SK-N-SH (cell line): ENCODE measurements around the gene ATG7.

Experiments
- EP300 ChIP-seq, 2 experiments: IDR thresholded peaks; 2 replicates each; pipeline versions ENCODE4 v1.4.0 to v1.6.1; 2012; ENCODE audit warnings: borderline replicate concordance in 1 of 2, low read depth in 1 of 2, low read length in 1 of 2
- NFIC ChIP-seq: IDR thresholded peaks from 2 replicates; pipeline ENCODE4 v1.4.0; 2012; ENCODE audit warnings: borderline replicate concordance
- NRF1 ChIP-seq: IDR thresholded peaks from 2 replicates; pipeline ENCODE4 v1.6.1; 2012; ENCODE audit warnings: low read depth, mild to moderate bottlenecking, low read length
- POLR2AphosphoS5 ChIP-seq: IDR thresholded peaks from 2 replicates; pipeline ENCODE4 v1.6.1; 2012; ENCODE audit warnings: low read depth, low read length
- RCOR1 ChIP-seq: fragments of 150-350 bp; IDR thresholded peaks from 2 replicates; pipeline ENCODE4 v1.6.1; 2017; ENCODE audit warnings: antibody characterized with exemption, low read length
- TEAD4 ChIP-seq: IDR thresholded peaks from 2 replicates; pipeline ENCODE4 v1.4.0; 2012; ENCODE audit warnings: mild to moderate bottlenecking, borderline replicate concordance; ENCODE audit not compliant: insufficient read depth
- YY1 ChIP-seq: IDR thresholded peaks from 2 replicates; pipeline ENCODE4 v1.4.0; 2012; ENCODE audit warnings: low read depth, mild to moderate bottlenecking
- TF ChIP-seq, protein P1 (sequence below): IDR thresholded peaks from 2 replicates; pipeline ENCODE4 v1.4.0; 2012; ENCODE audit warnings: low read depth
- TF ChIP-seq, protein P2 (sequence below): fragments of 200-600 bp; sonication (generic); IDR thresholded peaks from 2 replicates; pipeline ENCODE4 v1.6.1; 2017; ENCODE audit warnings: antibody characterized with exemption, mild to moderate bottlenecking, moderate library complexity
- TF ChIP-seq, protein P3 (sequence below): fragments of 150-350 bp; IDR thresholded peaks from 2 replicates; pipeline ENCODE4 v1.6.1; 2017; ENCODE audit warnings: antibody characterized with exemption, low read length, low read depth, borderline replicate concordance

DNA sequence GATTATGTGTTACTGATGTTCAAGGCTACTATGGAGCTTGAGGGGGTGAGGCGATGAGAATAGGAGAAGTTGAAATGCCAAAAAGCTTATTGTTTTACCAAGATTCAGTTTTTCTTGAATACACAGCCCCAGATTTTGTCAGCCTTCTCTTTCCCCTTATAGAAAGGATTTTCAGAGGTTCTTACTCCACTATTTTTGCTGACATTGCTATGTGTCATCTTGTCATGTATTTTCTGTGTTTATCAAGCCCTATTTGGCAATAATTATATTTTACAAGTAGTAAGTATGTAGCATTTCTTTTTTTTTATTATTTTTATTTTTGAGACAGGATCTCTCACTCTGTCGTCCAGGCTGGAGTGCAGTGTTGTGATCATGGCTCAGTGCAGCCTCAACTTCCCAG lies 133.1 kb downstream of the ATG7 start:
- TF ChIP-seq, protein P1, sequence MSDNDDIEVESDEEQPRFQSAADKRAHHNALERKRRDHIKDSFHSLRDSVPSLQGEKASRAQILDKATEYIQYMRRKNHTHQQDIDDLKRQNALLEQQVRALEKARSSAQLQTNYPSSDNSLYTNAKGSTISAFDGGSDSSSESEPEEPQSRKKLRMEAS: no peak
- TF ChIP-seq YY1: no peak
- TF ChIP-seq EP300 (IDR thresholded peaks at IDR 0.05; ENCODE audit: borderline replicate concordance in 1 of 2, low read depth in 1 of 2, low read length in 1 of 2): no peak
- TF ChIP-seq, protein P2, sequence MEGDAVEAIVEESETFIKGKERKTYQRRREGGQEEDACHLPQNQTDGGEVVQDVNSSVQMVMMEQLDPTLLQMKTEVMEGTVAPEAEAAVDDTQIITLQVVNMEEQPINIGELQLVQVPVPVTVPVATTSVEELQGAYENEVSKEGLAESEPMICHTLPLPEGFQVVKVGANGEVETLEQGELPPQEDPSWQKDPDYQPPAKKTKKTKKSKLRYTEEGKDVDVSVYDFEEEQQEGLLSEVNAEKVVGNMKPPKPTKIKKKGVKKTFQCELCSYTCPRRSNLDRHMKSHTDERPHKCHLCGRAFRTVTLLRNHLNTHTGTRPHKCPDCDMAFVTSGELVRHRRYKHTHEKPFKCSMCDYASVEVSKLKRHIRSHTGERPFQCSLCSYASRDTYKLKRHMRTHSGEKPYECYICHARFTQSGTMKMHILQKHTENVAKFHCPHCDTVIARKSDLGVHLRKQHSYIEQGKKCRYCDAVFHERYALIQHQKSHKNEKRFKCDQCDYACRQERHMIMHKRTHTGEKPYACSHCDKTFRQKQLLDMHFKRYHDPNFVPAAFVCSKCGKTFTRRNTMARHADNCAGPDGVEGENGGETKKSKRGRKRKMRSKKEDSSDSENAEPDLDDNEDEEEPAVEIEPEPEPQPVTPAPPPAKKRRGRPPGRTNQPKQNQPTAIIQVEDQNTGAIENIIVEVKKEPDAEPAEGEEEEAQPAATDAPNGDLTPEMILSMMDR: no peak
- no peak for TF ChIP-seq RCOR1
- TF ChIP-seq POLR2AphosphoS5: no peak
- TF ChIP-seq TEAD4: no peak
- TF ChIP-seq, protein P3, sequence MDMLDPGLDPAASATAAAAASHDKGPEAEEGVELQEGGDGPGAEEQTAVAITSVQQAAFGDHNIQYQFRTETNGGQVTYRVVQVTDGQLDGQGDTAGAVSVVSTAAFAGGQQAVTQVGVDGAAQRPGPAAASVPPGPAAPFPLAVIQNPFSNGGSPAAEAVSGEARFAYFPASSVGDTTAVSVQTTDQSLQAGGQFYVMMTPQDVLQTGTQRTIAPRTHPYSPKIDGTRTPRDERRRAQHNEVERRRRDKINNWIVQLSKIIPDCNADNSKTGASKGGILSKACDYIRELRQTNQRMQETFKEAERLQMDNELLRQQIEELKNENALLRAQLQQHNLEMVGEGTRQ: no peak
- no peak for TF ChIP-seq NRF1
- no peak for TF ChIP-seq NFIC
